Activated effector memory CD4-positive, alpha-beta T cell treated with Interleukin-2 at 50 U/mL for 16 hours (primary cell): ENCODE measurements around the gene RANBP17.

Experiments used
- DNase-seq: peaks from one replicate; pipeline ENCODE4 v3.0.0-alpha.2; 2020

Gene RANBP17

DNA sequence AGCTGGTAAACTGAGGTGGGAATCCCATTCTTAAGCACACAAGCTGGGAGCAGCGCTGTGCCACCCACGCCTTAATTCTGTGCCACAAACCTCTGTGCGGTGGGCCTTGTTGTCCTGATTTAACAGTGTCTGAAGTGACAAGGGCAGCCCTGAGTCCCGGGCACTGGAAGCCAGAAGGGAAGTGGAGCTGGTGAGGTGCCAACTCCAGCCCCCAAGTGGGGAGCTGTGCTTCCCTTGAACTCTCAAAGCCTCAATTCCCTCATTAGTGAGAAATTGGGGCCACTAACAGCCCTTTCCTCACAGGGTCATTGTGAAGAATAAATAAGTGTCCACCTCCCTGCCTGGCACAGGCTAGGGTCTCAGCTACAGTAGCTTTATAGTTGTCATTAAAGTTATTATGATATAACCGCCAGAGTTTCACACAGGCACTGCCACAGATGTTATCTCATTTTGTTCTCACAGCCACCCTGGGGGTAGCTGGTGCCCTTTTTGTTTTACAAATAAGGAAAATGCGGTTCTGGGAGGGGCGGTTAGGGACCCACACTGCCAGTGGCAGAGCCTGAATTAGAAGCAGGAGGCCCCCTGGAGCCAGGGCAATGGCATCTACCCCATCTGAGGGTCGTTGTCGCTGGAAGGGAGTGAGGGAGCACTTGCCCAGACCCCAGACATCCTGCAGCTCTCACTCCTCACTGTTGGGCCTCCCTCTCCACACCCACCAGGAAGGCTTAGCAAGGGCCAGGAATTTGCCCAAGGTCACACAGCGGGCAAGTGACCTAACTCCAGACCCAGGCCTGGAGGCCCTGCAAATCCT lies 445.2 kb downstream of the RANBP17 start:
- no peak for DNase-seq

DNA sequence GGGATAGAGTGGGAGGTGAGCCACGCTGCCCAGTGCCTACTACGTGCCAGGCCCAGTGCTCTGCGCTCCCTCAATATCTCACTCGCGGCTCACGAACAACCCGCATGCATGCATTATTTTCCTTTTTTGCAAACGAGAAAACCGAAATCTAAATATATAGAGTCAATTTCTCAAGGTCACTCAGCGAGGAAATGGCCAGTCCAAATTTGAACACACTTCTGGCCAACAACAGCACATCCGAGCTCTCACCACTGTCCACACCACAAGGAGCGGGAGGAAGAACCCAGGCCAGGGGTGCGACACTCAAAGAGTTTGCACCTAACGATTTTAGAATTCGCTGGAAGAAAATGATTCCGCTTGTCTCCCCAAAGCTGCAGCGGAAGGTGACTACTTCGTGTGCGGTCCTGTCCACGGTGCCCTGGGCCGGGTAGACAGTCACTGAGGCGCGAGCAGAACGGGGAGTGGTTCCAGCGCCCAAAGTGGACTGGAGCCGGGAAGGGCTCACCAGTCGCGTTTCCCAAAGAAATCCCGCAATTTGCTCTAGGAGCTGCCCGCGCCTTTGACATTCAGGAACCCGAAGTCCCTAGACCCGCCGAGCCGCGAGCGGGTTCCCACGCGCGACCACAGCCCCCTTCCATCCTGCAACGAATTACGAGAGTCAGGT lies 446.1 kb downstream of the RANBP17 start:
- no peak for DNase-seq

DNA sequence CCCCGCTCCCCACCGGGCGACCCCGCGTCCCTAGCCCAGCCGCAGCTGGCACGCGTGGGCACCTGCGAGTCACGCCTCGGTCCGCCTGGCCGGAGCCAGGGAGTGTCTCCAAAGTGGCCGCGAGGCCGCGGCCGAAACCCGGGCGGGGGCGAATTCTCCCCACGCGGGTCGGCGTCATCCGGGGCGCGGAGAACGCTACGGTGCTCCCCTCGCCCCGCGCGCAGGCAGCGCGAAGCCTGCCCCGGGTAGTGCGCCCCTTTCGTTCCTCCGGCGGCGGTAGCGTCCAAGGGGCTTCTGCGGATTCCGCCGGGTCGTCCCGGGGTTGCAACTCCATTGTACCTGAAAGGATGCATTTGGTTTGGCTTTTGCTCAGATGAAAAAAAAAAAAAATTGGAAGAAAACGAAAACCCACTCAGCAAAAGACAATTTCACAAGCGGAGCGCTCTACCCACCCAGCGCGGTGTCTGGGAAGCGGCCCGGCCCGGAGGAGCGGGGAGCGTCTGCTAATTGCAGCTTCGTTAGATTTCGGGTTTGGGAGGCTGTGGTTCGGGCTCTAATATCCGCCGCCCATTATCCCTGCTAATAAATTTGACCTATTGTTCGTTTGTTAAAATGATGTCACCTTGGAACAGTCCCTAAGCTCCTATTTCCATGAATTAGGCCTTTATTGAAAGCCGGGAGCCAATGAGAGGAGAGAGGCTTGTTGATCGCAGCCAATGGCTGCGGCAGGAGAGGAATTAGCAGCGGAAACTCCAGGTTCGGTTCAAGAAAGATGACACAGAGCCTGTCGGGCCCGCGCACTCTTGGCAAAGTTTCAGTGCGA lies 446.8 kb downstream of the RANBP17 start, which contains the start of gene TLX3:
Gene TLX3 (plus strand): TSS at position 796 of the 823 bp plus-strand sequence. CDS start 118 bp downstream, outside the sequence.
- no peak for DNase-seq

DNA sequence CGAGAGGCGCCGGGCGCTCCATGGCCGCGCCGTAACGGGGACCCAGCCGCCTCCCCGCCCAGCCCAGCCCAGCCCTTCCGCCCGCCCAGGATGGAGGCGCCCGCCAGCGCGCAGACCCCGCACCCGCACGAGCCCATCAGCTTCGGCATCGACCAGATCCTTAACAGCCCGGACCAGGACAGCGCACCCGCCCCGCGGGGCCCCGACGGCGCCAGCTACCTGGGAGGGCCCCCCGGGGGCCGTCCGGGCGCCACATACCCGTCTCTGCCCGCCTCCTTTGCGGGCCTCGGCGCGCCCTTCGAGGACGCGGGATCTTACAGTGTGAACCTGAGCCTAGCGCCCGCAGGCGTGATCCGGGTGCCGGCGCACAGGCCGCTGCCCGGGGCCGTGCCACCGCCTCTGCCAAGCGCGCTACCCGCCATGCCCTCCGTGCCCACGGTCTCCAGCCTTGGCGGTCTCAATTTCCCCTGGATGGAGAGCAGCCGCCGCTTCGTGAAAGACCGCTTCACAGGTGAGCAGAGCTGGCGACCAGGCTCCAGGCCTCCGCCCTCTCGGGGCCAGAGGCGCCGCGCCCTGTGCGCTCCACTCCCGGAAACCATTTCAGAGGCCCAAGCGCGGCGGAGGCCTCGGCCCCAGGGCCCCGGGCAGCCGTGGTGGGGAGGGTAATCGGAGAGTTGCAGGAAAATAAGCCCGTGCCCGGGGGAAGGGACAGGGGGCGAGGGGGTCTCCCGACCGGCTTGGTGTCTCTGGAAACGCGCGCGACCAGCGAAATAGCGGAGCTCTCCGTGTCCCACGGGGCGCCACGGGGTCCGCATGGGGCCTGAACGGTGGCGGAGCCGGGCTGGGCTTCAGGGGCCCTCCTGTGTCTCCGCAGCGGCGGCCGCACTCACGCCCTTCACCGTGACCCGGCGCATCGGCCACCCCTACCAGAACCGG lies 447.7 kb downstream of the RANBP17 start:
- no peak for DNase-seq

DNA sequence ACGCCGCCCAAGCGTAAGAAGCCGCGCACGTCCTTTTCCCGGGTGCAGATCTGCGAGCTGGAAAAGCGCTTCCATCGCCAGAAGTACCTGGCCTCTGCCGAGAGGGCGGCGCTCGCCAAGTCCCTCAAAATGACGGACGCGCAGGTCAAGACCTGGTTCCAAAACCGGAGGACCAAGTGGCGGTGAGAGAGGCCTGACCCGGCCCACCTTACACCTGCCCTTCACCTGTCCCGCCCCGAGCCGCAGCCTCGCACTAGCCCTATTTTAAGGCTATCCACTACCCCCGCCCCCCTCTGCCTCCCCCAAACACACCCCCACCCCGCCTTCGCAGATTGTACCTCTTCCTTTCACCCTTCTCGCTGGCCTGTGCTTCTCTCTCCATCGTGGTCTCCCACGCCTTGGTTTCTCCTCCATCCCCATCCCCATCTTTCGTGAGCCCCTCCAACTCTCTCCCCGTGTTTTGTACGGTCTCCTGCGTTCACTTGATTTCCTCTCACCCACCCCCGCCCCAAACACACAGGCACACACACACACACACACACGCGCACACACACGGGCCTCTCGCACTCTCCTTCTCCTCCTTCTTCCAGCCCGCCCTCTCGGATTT lies 448.5 kb downstream of the RANBP17 start:
- no peak for DNase-seq

DNA sequence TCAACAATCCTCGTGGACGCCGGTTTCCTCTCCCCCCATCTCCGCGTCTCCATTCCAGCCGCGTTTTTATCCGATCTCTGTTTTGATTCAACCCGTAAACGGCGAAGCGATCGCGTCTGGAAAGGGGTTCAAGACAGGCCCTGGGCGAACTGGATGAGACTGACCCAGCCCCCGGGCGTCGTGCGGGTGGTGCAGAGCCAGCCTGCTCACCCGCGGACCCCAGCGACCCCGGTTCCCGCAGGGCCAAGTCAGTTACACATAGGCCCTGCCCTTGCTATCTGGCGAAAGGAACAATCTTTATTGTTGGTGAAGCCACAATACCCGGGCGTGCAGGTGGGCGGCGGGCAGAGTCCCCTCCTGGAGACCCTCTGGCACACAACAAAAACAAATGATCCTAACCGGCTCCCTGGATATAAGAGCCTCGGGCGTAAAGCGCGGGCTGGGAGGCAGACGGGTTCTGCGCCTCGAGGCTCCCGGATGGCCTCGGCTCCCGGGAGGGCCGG lies 449.1 kb downstream of the RANBP17 start:
- no peak for DNase-seq

DNA sequence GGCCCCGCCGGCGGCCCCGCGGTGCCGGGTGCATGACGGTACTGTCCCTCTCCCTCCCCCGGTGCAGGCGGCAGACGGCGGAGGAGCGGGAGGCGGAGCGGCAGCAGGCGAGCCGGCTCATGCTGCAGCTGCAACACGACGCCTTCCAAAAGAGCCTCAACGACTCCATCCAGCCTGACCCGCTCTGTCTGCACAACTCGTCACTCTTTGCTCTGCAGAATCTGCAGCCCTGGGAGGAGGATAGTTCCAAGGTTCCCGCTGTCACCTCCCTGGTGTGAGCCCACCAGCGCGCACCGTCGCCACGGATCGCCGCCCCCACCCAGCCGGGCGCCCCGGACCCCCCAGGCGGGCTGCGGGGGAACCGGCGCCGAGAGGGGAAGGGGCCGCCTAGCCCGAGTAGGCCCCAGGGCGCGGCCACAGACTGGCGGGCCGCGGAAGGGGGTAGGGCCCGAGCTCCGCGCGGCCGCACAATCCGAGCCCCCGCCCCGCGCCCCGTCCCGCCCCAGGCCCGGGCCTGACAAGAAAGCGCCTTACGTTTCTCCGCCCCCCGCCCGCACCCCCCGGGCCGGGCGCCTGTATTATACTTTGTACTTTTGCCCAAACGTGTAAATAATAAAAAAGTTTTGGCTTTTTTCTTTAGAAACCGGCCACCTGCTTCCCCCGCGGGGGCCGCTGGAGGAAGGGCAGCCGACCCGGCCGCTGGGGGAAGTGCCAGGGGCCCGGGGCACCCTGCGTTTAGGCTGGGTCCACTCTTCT lies 449.7 kb downstream of the RANBP17 start:
- DNase-seq = no peak

DNA sequence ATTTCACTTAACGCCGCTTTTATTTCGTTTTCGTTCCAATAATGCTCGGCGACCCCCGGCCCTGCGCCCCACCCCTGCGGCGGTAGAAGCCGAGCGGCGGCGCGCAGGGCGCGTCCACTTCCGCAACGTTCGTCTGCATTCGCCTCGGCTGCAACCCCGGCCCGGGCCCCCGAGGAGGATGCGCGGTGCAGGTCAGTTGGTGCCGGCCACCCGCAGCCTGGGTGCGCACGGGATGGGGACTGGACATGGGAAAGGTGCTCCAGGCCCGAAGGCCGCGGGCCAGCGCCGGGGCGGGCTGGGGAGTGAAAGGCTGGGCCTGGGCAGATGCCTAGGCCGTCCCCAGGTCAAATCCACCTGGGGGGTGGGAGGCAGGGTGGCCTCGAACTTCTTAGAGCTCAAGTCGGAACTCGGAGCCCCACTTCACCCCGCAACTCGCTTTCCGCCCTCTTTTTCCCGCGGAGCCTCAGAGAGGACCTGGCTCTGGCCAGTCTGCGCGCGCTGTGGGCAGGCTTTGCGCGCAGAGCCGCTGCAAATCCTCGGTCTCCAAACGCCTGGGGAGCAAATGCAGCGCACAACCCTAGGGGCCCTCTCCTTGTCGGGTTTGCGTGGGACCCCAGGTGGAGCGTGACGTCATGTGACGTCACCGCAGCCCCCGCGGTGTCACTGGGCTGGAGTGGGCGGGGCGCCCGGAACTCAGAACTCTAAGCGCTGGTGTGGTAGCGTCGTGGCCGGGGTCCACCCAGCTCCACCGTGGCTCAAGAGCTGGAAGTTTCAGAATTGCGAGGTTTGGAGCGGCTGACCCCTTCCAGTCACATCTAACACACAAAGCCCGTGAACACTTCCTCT lies 450.5 kb downstream of the RANBP17 start:
- DNase-seq = no peak

DNA sequence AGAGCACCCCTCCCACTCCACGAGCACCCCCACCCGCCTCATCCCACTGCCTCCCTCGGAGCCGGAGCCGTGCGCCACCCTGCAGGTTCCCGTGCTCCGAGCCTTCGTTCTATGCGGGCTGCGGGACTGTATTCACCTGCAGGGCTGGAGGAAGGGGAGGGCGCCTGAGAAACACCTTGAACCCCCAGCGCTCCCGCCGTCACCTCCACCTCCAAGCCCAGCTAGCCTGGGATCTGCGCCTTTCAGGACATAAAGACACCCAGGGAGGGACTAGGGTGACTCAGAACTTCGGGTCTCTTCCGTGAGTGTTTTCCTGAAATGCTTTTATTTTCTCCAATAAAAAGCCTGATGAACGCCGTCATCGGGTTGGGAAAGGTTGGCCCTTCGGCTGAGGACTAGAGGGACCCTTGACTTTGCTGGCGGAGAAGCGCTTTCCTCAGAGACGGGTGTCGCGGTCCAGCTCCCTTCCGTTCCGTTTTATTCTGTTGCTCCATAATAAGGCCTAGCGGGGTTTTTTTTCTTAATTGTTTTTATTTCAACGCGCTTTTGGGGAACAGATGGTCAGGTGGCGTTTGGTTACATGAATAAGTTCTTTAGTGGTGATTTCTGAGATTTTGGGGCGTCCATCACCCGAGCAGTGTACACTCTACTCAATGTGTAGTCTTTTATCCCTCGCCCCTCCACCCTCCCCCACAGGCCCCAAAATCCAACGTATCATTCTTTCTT lies 451.8 kb downstream of the RANBP17 start:
- no peak for DNase-seq

DNA sequence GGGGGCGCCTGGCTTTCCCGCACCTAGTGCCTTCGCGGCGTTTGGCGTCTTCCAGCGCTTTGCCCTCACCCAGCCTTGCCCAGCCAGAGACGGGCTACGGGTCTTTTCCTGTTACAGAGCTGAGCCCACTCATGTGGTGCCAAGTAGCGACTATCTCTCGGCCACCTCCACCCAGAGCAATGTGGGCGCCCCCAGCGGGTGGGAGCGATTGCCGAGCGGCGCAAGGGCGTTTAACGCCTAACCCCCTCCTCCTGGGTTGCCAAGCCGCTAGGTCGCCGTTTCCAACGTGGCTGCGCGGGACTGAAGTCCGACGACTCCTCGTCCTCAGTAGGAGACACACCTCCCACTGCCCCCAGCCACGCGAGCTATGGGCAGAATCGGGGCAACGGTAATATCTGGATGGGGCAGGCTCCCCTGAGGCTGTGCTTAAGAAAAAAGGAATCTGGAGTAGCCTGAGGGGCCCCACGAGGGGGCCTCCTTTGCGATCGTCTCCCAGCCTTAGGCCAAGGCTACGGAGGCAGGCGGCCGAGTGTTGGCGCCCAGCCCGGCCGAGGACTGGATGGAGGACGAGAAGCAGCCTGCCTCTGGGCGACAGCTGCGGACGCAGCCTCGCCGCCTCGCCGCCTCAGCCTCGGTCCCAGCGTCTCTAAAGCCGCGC lies 453.0 kb downstream of the RANBP17 start:
- no peak for DNase-seq

DNA sequence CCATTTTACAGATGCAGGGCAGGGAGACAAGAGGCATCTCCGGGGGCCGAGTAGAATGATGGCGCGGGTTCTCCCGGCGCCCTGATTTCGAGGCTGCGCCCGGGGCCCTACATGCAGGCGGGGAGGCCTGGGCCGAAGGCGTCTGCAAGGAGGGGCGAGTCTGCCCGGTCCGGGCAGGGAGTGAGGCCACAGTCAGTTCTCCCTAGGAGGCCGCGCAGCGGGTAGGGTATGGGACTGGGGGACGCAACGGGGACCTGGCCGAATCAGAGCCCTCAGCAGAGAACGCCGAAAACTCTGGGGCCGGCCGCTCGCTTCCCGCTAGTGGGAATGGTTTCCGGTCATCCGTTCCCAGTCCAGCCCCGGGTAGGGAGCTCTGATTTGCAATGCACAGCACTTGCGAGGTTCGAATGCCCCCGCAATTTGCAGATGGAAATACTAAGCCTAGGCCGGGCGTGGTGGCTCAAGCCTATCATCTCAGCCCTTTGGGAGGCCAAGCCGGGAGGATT lies 453.6 kb downstream of the RANBP17 start:
- DNase-seq = no peak

DNA sequence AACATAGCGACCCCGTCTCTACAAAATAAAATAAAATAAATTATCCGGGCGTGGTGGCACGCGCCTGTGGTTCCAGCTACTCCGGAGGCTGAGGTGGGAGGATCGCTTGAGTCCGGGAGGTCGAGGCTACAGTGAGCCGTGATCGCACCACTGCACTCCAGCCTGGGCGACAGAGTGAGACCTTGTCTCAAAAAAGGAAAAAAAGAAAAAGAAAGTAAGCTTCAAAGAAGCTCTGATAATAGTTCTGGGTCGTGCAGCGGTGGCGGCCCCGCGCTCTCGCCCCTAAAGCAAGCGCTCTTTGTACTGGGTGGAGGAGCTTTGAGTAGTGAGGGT lies 454.1 kb downstream of the RANBP17 start:
- no peak for DNase-seq

DNA sequence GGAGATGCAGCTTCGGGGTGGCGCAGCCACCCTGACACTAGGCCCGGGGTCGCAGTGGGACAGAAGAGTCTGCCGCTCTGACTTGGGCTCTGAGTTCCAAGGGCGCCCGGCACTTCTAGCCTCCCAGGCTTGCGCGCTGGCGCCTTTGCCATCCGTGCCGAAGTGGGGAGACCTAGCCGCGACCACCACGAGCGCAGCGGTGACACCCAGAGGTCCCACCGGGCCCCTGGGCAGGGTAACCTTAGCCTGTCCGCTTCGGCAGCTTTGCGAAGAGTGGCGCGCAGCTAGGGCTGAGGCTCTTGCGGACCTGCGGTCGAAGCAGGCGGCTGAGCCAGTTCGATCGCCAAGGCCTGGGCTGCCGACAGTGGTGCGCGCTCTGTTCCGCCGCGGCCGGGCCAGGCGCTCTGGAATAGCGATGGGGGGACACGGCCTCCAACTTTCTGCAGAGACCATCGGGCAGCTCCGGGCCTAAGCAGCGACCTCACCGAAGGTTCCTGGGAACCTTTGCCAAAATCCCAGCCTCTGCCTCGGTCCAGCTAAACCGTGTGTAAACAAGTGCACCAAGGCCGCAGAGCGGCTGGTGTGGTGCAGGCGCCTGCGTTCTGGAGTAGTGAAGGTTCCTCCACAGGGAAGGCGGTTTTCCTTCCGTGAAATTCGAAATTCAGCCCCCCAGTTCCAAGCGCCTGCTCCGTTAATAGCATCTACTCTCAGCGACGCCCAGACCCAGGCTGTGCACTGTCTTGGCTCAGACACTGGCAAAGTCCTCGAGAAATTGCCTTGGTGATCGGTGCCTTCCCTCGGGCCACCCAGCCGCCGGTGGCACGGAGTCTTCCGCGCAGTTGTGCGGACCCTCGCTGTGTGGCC lies 454.7 kb downstream of the RANBP17 start:
- no peak for DNase-seq

DNA sequence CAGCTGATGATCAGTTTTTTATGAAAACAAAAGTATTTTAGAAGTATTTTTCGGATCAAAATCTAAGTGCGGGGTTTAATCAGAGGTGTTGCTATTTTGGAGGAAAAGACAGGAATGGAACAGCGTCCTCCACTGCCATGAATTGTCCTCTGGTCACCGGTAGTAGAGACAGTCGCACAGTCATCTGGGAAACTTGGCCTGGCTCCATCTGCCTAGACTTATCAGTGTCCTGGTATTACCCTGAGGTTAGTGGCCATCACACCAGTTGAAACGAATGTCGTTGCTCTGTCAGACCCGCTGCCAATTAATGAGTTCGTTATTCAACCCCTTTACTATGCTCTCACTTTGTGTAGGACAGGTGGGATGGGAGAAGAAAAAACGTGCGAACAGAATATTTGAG lies 455.4 kb downstream of the RANBP17 start:
- DNase-seq = no peak

DNA sequence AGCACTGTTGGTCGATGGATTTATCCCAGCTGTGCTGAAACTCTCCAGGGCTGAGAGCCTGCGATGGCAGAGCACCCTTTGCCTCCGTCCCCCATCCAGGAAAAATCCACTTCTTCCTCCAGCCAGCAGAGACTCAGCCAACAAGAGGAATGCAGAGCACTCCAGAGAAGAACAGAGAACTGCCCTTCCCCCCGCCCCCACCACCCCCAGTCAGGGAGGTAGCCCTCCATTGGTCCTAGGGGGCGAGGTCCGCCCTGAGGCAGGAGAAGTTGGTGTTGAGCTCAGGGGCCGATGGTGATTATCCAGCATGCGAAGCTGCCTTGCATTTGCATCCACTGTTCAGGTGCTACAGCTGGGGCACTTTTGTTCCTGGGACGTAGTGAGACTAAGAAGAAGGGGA lies 456.2 kb downstream of the RANBP17 start:
- DNase-seq = no peak

DNA sequence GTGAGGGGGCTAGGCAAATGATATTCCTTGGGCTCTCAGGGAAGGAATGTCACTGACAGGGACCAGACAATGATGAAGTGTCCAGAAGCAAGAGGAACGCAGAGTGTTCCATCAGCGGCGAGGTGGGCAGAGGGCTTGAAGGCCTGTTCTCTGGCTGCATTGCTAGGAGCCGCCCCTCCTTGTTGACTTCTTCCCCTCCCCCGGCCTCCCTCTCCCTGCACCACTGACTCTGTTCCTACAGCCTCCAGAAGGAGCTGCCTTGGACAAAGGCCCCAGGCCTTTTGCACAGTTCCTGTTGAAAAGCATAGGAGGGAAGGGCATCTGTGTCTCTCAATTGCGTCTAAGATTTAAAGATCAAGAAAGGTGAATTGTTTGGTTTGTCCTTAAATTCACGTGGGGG lies 459.6 kb downstream of the RANBP17 start:
- no peak for DNase-seq

DNA sequence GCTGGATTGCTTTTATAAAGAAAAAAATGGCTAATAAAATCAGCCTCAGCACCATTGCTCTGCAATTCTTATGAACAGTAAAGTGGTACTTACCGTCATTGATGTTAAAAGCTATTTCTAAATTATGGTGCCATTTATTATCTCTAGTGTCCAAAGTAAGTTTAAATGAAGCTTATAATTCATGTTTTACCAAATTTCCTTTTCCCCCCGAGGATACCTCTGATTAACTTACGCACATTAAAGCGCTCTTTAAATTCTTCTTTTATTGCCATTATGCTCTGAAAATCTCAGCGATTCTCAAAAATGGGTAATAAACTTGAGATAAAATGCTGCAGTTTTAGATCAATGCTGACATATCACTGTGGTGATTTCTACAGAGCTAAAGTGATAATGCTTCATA lies 460.7 kb downstream of the RANBP17 start:
- DNase-seq = no peak

DNA sequence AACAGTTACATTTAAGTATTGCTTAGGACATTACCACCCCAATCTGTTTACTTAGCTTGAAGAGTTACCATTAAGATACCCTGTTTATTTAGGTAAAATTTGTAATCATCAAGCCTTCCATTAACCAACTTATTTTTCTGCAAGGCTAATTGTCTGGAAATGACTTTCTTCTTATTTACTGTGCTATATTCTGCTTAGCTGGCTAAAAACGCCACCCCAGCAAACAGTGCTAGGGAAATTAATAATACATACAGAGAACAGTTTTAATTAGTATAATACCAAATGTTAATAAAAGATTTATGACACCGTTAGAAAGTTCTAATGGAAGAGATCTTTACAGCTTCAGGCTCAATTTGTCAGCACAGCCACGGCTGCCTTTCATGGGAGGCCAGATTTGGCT lies 461.2 kb downstream of the RANBP17 start:
- DNase-seq = no peak
